Inferior parietal cortex (tissue), 1 donor: Measurements from ENCODE around the gene ZNF689.
"Not testable (repeated sequence)": the region's sequence is repeated elsewhere in the genome, so short reads cannot be mapped to it uniquely, and the experiment has no call there.

Source experiments
- DNase-seq: peaks from one replicate; pipeline ENCODE4 v3.0.0-alpha.2; 2016; ENCODE audit errors: extremely low spot score

ZNF689 gene

GRCh38 chr16:30609926-30610839, at the start of gene ZNF689:
TSS of gene ZNF689 (minus strand) at chr16:30610389. CDS start at chr16:30610041, 348 bp downstream.
- peak; percentile 99 for DNase-seq

GRCh38 chr16:30658731-30659506, 48.7 kb upstream of the ZNF689 start:
- peak; percentile 97 for DNase-seq

- DNase-seq: peak; percentile 100
Measured at GRCh38 chr16:30657866-30658730, 47.9 kb upstream of the ZNF689 start, which contains the start of gene FBRS. TSS of gene FBRS (plus strand) at chr16:30658431. CDS start at chr16:30659519, 1,088 bp downstream.

- no peak for DNase-seq
Measured at GRCh38 chr16:30656974-30657865, 47.0 kb upstream of the ZNF689 start.

GRCh38 chr16:30656388-30656787, 46.2 kb upstream of the ZNF689 start:
- no peak for DNase-seq

- no peak for DNase-seq
Measured at GRCh38 chr16:30655815-30656347, 45.7 kb upstream of the ZNF689 start.

- DNase-seq: no peak
Measured at GRCh38 chr16:30654856-30655255, 44.7 kb upstream of the ZNF689 start.

- no peak for DNase-seq
Measured at GRCh38 chr16:30652718-30653117, 42.5 kb upstream of the ZNF689 start.

- no peak for DNase-seq
Measured at GRCh38 chr16:30652005-30652296, 41.8 kb upstream of the ZNF689 start.

GRCh38 chr16:30651124-30652004, 41.2 kb upstream of the ZNF689 start:
- DNase-seq: peak; percentile 33

GRCh38 chr16:30650369-30651123, 40.4 kb upstream of the ZNF689 start, which contains the start of gene PRR14:
TSS of gene PRR14 (plus strand) at chr16:30650960. CDS start at chr16:30651646, 686 bp downstream.
- peak; percentile 99 for DNase-seq

- DNase-seq: no peak
Measured at GRCh38 chr16:30649725-30650368, 39.7 kb upstream of the ZNF689 start.

GRCh38 chr16:30647274-30647571, 37.0 kb upstream of the ZNF689 start:
- no peak for DNase-seq

- DNase-seq: no peak
Measured at GRCh38 chr16:30645727-30646126, 35.5 kb upstream of the ZNF689 start.

- DNase-seq: no peak
Measured at GRCh38 chr16:30644334-30644830, 34.2 kb upstream of the ZNF689 start.

- DNase-seq: no peak
Measured at GRCh38 chr16:30641378-30641982, 31.3 kb upstream of the ZNF689 start.

GRCh38 chr16:30637944-30638343, 27.8 kb upstream of the ZNF689 start:
- no peak for DNase-seq

- not testable (repeated sequence) for DNase-seq
Measured at GRCh38 chr16:30637139-30637538, 26.9 kb upstream of the ZNF689 start.
